Measurements from ENCODE around the gene OR2J3.

Gene OR2J3

DNA sequence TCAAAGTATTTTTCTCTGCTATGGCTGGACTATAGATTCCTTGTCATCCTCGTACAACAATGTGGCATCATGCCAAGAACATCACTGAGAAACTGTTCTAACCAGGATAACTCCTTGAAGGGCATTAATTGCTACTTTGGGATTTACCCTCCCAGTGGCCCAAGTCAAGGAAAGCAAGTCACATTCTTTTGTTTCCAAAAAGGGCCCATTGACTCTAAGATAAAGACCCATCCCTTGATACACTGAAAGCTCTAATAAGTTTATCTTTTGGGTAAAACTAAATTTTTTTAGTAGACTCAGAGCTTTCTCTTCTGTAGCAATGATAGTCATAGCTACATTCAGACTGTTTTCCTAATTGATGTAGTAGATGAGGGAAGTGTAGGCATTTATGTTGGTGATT lies at the start of gene OR2J3:
Gene OR2J3 (plus strand): TSS at position 301 of the 400 bp plus-strand sequence. CDS start 3,833 bp downstream, outside the sequence.
- in situ Hi-C loops (cut with MboI; ENCODE audit: low sequenced_read_pairs, unreplicated experiment) = no loop called here
- no peak for DNase-seq (ENCODE audit: low spot score)
- TF ChIP-seq, protein P1, sequence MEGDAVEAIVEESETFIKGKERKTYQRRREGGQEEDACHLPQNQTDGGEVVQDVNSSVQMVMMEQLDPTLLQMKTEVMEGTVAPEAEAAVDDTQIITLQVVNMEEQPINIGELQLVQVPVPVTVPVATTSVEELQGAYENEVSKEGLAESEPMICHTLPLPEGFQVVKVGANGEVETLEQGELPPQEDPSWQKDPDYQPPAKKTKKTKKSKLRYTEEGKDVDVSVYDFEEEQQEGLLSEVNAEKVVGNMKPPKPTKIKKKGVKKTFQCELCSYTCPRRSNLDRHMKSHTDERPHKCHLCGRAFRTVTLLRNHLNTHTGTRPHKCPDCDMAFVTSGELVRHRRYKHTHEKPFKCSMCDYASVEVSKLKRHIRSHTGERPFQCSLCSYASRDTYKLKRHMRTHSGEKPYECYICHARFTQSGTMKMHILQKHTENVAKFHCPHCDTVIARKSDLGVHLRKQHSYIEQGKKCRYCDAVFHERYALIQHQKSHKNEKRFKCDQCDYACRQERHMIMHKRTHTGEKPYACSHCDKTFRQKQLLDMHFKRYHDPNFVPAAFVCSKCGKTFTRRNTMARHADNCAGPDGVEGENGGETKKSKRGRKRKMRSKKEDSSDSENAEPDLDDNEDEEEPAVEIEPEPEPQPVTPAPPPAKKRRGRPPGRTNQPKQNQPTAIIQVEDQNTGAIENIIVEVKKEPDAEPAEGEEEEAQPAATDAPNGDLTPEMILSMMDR (IDR thresholded peaks at IDR 0.05; ENCODE audit: borderline replicate concordance, control extremely low read depth, extremely low read depth, insufficient read depth, missing control alignments) = no peak

DNA sequence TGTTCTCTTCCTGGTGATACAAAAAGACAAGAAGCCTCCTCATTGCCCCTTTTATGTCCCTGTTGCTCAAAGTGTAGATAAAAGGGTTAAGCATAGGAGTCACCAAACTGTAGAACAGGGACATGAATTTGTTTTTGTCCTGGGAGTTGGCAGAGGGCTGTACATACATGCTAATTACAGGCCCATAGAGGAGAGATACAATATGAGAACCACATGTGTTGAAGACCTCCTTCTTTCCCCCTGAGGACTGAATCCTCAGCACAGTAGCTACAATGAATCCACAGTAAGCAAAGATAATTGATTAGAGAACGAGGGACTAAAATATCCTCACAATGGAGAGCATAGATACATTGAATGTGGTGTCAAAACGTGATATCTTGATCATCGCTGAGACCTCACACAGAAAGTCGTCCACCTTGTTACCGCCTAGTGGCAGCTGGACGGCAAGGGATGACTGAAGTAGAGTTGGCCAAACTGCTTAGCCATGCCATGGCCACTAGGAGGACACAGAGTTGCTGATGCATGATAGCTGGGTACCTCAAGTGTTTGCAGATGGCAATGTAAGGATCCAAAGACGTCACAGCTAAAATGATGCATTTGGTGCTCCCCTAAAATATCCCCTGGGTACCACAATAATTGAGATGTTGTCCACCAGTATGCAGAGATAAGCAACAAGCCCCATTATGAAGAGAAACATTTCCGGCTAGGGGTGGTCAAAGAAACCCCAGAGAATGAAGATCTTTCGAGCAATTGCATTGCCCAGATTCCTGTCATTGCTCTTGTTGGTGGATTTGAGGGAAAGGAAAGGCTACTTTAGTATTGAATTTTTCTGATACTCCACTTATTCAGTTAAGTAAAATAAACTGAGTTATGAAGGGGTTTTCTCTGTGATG lies 35.8 kb upstream of the OR2J3 start:
- in situ Hi-C loops (cut with MboI; ENCODE audit: low sequenced_read_pairs, unreplicated experiment) = no loop called here
- peak; percentile 26 for DNase-seq (ENCODE audit: low spot score)
- TF ChIP-seq, protein P1 (IDR thresholded peaks at IDR 0.05; ENCODE audit: borderline replicate concordance, control extremely low read depth, extremely low read depth, insufficient read depth, missing control alignments) = peak; percentile 30

DNA sequence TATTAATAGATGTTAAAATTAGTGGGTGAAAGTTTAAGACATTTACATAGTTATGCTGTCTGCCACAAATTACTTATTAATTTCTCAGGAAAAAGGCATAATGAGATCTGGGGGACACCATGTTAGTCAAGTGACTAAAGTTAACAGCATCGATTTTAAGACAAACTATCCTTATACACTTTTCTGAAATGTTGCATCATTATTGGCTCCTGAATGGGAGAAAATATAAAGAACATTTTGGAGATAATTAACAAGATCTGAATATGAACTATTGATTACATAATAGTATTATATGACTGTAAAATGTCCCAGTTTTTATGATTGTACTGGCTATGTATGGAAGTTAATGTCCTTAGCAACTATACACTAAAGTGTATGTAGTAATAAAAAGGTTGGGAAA lies 28.7 kb upstream of the OR2J3 start:
- in situ Hi-C loops (cut with MboI; ENCODE audit: low sequenced_read_pairs, unreplicated experiment) = no loop called here
- TF ChIP-seq, protein P1 (IDR thresholded peaks at IDR 0.05; ENCODE audit: borderline replicate concordance, control extremely low read depth, extremely low read depth, insufficient read depth, missing control alignments) = no peak
- DNase-seq (ENCODE audit: low spot score) = no peak

DNA sequence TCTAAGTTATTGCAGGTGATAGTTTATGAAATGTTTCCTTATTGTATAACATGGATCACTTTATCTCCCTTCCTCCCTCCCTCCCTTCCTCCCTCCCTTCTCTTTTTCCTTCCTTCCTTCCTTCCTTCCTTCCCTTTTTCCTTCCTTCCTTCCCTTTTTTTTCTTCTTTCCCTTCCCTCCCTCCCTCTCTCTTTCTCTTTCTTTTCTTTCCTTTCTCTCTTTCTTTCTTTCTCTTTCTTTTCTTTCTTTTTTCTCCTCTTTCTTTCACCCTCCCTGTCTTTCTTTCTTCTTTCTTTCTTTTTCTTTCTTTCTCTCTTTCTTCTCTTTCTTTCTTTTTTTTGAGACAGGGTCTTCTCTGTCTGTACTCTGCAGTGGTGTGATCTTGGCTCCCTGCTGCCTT lies 26.5 kb upstream of the OR2J3 start:
- TF ChIP-seq, protein P1 (IDR thresholded peaks at IDR 0.05; ENCODE audit: borderline replicate concordance, control extremely low read depth, extremely low read depth, insufficient read depth, missing control alignments) = no peak
- in situ Hi-C loops (cut with MboI; ENCODE audit: low sequenced_read_pairs, unreplicated experiment) = no loop called here
- no peak for DNase-seq (ENCODE audit: low spot score)

DNA sequence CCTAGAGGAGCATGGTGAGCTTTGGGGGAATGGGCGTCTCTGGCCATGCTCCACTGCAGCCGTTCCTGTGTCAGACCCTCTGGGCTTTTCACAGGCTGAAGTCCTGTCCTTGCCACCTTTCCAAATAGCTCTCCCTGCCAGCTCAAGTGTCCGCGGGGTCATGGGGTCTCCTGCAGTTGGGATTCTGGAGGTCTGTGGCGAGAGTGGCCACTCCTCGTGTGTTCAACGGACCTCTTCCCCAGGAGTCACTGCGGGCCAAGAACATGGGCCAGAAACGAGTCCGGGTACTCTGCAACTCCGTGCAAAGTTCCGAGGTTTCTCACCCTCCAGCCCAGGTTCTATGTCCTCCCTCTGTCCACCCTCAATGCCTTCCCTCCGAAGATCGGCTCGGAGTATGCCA lies 25.4 kb upstream of the OR2J3 start:
- DNase-seq (ENCODE audit: low spot score) = no peak
- in situ Hi-C loops (cut with MboI; ENCODE audit: low sequenced_read_pairs, unreplicated experiment) = no loop called here
- TF ChIP-seq, protein P1 (IDR thresholded peaks at IDR 0.05; ENCODE audit: borderline replicate concordance, control extremely low read depth, extremely low read depth, insufficient read depth, missing control alignments) = no peak

DNA sequence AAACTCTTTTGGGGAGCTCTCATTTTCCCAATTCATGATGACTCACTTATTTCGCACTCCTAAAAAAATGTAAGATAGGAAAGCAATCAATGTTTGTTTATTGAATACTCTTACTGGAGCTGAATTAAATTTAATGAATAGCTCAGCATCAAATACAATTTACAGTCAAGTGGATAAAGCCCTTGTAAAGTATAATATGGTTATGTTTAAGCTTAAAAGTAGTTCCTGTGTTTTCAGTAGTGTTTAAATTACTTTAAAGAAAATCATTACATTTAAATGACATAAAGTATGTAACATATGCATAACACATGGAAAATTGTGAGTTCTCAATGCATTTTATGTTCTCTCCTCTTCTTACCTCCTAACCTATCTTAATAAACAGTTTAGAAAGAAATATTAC lies 20.6 kb upstream of the OR2J3 start, which contains the start of gene OR2B3:
Gene OR2B3 (minus strand): TSS at position 101 of the 400 bp plus-strand sequence. CDS start 65 bp downstream, at position 36.
- TF ChIP-seq, protein P1 (IDR thresholded peaks at IDR 0.05; ENCODE audit: borderline replicate concordance, control extremely low read depth, extremely low read depth, insufficient read depth, missing control alignments) = no peak
- in situ Hi-C loops (cut with MboI; ENCODE audit: low sequenced_read_pairs, unreplicated experiment) = no loop called here
- DNase-seq (ENCODE audit: low spot score) = no peak
